HAP-1 (cell line): ENCODE data around the gene FOXN3.

Experiments used
- DNase-seq, 2 experiments: peaks; one replicate each; pipeline ENCODE4 v3.0.0-alpha.2; 2016 to 2020; ENCODE audit warnings: low spot score in 2 of 2
- H3K27me3 ChIP-seq: fragments of 250-450 bp; sonication (Bioruptor Pico); 2 replicates; pipeline ENCODE4 v1.5.1; 2020; ENCODE audit warnings: low read depth, mild to moderate bottlenecking, moderate library complexity
- H3K36me3 ChIP-seq: fragments of 250-450 bp; sonication (Bioruptor Pico); replicated peaks from 2 replicates; pipeline ENCODE4 v1.5.1; 2020; ENCODE audit warnings: mild to moderate bottlenecking
- H3K4me1 ChIP-seq: fragments of 250-450 bp; sonication (Bioruptor Pico); 2 replicates; pipeline ENCODE4 v1.5.1; 2020; ENCODE audit warnings: mild to moderate bottlenecking
- H3K4me3 ChIP-seq: fragments of 250-450 bp; sonication (Bioruptor Pico); 2 replicates; pipeline ENCODE4 v1.5.1; 2020; ENCODE audit warnings: mild to moderate bottlenecking, moderate library complexity
- H3K9me3 ChIP-seq: fragments of 250-450 bp; sonication (Bioruptor Pico); 2 replicates; pipeline ENCODE4 v1.5.1; 2020; ENCODE audit warnings: mild to moderate bottlenecking, moderate library complexity
- in situ Hi-C: fragments of 300-500 bp; cut with MboI; formaldehyde crosslinking; loops from 3 replicates; pipeline ENCODE4 v1.14.3; 2020; ENCODE audit warnings: low sequenced_read_pairs, inconsistent platforms, mixed read lengths

FOXN3 gene

DNA sequence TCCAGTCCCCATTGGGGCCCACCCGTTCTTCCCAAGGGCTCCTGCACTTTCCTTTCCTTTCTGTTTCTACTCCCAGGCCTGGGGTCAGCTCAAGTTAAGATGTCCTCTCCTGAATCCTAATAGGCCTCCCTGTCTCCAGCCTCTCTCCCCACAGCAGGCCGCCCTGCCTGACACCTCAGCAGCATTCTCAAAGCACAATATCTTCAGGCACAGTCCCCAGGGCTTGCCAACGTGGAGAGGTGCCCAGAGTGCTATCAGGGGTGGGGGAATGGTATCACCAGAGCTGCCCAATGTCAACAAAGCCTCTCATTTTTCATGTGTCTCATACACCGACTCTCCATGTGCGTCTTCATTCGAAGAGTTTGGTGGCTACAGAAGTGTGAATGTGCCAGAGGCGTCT, 123.0 kb downstream of the FOXN3 start:
- Histone ChIP-seq H3K9me3 (no peaks in the 10 kb centered on the region), H3K4me3 (no peak overlapping the region), H3K27me3 (no peaks in the 10 kb centered on the region), H3K4me1 (peaks cover 44% of the 10 kb centered on the region), H3K36me3 (no peaks in the 10 kb centered on the region)
- in situ Hi-C loops: no loop called here
- no peak for DNase-seq

DNA sequence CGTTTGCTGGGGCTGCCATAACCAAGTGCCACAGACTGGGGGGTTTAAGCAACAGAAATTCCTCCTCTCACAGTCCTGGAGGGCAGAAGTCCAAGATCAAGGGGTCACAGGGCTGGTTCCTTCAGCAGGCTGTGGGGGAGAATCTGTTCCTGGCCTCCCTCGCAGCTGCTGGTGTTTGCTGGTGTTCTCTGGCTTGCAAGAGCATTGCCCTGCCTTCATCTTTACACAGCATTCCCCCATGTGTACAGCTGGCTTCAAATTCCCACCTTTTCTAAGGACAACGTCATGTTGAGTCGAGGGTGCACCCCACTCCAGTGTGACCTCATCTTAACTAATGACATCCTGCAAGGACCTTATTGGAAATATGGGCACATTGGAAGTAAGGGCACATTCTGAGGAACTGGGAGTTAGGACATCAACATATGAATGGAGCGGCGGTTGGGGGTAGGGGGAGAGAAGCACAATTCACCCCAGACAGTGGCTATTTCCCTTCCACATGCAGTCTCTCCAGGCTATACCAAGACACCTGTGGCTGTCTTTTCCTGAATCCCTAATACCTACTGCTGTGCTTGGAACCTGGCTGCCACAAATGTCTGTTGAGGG, 123.6 kb downstream of the FOXN3 start:
- Histone ChIP-seq H3K9me3 (no peaks in the 10 kb centered on the region), H3K4me3 (no peak overlapping the region), H3K4me1 (peaks cover 44% of the 10 kb centered on the region), H3K36me3 (no peaks in the 10 kb centered on the region), H3K27me3 (no peaks in the 10 kb centered on the region)
- peak; percentile 35 to 48 for DNase-seq
- in situ Hi-C loops: no loop called here

DNA sequence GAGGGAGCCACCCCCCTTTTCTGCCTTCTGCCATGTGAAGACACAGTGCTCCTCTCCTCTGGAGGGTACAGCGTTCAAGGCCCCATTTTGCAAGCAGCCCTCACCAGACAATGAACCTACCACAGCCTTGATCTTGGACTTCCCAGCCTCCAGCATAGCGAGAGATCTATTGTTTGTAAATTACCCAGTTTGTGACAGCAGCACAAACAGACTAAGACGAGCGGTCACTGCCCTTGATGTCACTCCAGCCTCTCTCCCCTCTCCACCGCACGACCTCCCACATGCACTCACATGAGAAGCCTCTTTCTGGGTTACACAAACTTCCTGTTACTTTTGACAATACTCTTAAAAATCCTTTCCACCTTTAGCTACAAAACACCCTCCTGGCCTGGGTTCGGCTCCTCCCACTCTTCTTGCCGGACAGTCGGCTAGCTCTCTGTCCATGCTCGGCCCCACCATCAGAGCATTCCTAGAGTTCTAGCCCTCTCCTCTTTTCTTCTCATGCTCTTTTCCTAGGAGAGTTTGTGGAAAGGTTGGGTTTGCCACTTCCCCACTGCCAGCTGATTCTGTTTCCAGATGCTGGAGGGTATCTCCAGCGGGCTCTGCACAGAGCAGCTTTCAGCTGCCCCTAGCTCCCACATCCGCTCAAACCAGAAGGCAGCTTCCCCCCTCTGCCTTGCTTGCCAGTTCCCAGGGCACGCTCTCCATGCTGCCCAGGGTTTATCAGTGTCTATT, 124.3 kb downstream of the FOXN3 start:
- H3K4me1 ChIP-seq: peaks cover 41% of the 10 kb centered on the region

DNA sequence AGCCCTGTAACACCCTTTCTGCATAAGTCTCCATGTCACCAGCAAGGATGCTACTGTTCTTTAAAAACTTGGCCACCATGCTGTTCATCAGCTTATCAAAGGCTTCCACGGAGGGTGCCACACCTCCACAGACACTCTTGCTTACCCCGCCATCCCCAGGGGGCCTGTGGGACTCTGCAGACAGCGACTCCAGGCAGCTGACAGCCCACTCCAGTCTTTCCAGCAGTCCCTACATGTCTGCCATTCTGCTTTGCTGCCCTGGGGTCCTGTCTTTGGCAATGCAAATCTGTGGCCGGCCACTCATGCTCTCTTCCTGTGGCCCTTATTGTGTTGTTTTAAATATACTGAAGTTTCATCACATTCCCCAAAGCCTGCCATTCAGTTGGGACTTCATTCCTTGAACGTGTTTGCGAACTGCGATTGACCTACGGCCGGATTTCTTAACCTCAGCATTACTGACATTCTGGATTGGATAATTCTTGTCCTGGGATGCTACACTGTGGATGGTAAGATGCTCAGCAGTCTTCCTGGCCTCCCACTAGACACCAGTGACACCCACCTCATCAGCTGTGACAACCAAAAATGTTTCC, 125.6 kb downstream of the FOXN3 start:
- Histone ChIP-seq H3K36me3 (no peaks in the 10 kb centered on the region), H3K27me3 (no peaks in the 10 kb centered on the region), H3K4me1 (peaks cover 28% of the 10 kb centered on the region), H3K4me3 (no peak overlapping the region), H3K9me3 (no peaks in the 10 kb centered on the region)
- no peak for DNase-seq
- in situ Hi-C loops: no loop called here

More for the DNA sequence above, 124.3 kb downstream of the FOXN3 start:
- no peaks in the 10 kb centered on the region for H3K9me3 ChIP-seq
- no peak for DNase-seq
- in situ Hi-C loops: no loop called here
- no peaks in the 10 kb centered on the region for H3K27me3 ChIP-seq
- H3K36me3 ChIP-seq: no peaks in the 10 kb centered on the region
- no peak overlapping the region for H3K4me3 ChIP-seq

DNA sequence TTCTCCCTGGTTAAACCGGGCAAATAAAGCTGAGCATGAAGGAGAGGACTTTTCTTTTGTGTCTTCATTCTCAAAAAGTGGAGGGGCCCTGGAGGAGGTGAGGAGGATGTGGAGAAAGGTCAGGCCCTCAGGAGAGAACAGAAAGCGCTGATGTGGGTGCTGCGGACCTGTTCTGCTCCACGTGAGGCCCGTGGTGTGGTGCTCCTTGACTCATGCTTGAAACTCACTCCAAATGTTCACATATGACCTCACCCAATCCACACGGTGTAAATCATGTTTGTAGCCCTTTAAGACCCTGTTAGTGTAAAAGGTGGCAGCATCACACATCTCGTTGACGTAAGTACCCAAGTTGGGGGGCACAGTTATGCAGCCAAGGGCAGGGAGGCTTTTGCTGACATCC, 126.2 kb downstream of the FOXN3 start:
- Histone ChIP-seq H3K9me3 (no peaks in the 10 kb centered on the region), H3K4me3 (no peak overlapping the region), H3K27me3 (no peaks in the 10 kb centered on the region), H3K4me1 (peaks cover 25% of the 10 kb centered on the region), H3K36me3 (no peaks in the 10 kb centered on the region)
- DNase-seq: no peak
- in situ Hi-C loops: no loop called here

- in situ Hi-C loops: no loop called here
These were observed 127.6 kb downstream of the FOXN3 start for GRCh38 chr14:89289477-89289876.

DNA sequence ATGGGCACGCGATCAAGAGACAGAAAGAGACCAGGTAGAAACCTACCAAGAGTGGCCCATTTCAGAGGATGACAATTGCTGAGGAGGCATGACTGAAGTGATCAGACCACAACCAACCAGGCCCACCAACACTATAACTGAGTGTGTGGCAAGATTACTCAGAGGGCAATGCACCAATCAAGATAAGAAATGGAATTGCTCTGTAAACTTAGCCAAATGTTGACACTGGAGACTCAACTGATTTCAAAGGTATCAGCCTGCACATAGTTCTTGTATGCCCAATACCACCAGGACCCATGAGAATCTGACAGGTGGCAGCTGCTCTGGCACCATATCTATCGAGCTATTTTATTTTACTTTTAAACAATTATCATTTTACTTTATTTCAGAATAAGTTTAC, 128.9 kb downstream of the FOXN3 start:
- H3K4me1 ChIP-seq: no peaks in the 10 kb centered on the region; the same call in 1 of the 2 replicates
- in situ Hi-C loops: no loop called here
- no peak for DNase-seq
- no peak overlapping the region for H3K4me3 ChIP-seq
- H3K36me3 ChIP-seq: no peaks in the 10 kb centered on the region
- H3K27me3 ChIP-seq: no peaks in the 10 kb centered on the region
- no peaks in the 10 kb centered on the region for H3K9me3 ChIP-seq

More at GRCh38 chr14:89289477-89289876, 127.6 kb downstream of the FOXN3 start:
- Histone ChIP-seq H3K9me3 (no peaks in the 10 kb centered on the region), H3K27me3 (no peaks in the 10 kb centered on the region), H3K36me3 (no peaks in the 10 kb centered on the region), H3K4me3 (no peak overlapping the region), H3K4me1 (peaks cover 11% of the 10 kb centered on the region)
- no peak for DNase-seq

- Histone ChIP-seq H3K9me3 (no peaks in the 10 kb centered on the region), H3K36me3 (0 out of 2 replicates have a peak, but pooled peaks cover 5% of the 10 kb centered on the region), H3K4me3 (no peak overlapping the region), H3K27me3 (no peaks in the 10 kb centered on the region), H3K4me1 (no peaks in the 10 kb centered on the region)
- no peak for DNase-seq
- in situ Hi-C loops: no loop called here
These were observed 132.5 kb downstream of the FOXN3 start for GRCh38 chr14:89284333-89285058.

DNA sequence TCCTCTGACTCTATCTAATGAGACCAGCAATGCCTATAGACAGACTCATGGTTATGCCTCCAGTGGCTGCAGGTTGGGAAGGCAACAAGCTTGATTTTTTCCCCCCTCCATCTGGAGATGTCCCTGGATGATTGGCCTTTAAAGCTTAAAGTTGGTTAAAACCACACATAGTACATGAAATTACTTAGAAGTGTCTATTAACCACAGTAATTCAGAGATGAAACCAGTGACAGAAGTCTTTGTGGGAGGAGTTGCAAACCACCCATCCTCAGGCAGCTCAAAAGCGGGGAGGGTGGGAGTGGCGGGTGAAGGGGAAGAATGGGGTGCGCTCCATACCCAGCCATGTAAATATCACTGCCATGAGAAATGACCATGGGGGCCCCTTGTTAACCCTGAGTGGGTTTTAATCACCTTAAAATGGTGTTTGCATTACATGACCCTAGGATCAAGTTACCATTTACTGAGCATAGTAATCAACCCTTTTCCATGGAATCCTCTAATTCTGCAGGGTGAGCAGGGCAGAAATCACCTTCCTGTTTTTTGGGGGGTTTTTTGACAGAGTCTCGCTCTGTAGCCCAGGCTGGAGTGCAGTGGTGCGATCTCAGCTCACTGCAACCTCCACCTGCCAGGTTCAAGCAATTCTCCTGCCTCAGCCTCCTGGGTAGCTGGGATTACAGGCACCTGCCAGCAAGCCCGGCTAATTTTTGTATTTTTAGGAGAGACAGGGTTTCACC, 133.5 kb downstream of the FOXN3 start:
- no peak for DNase-seq
- H3K9me3 ChIP-seq: no peaks in the 10 kb centered on the region

DNA sequence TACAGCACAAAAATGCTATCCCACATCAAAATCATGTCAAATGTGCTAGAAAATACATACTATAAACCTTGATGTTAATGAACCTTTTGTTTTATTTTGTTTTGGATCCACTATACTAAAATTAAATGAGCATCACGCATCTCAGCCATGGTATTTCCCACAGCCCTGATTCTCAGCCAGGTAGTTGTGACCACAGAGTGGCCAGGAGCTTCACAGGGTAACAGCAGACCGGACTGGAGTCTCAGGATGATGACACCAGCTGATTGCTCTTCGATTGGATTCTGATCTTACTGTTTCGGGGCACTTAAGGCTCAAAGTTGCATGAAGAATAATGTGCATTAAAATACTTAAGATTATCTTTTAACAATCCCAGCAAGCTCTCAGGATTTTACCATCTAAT, 134.8 kb downstream of the FOXN3 start:
- H3K4me3 ChIP-seq: no peak overlapping the region
- H3K27me3 ChIP-seq: no peaks in the 10 kb centered on the region
- H3K36me3 ChIP-seq: 0 out of 2 replicates have a peak, but pooled peaks cover 5% of the 10 kb centered on the region
- in situ Hi-C loops: no loop called here
- DNase-seq: no peak
- no peaks in the 10 kb centered on the region for H3K9me3 ChIP-seq
- peaks cover 2% of the 10 kb centered on the region; the same call in 1 of the 2 replicates for H3K4me1 ChIP-seq

More for the DNA sequence above, 133.5 kb downstream of the FOXN3 start:
- 0 out of 2 replicates have a peak, but pooled peaks cover 5% of the 10 kb centered on the region for H3K36me3 ChIP-seq
- in situ Hi-C loops: no loop called here
- no peaks in the 10 kb centered on the region for H3K4me1 ChIP-seq
- H3K4me3 ChIP-seq: no peak overlapping the region
- H3K27me3 ChIP-seq: no peaks in the 10 kb centered on the region

DNA sequence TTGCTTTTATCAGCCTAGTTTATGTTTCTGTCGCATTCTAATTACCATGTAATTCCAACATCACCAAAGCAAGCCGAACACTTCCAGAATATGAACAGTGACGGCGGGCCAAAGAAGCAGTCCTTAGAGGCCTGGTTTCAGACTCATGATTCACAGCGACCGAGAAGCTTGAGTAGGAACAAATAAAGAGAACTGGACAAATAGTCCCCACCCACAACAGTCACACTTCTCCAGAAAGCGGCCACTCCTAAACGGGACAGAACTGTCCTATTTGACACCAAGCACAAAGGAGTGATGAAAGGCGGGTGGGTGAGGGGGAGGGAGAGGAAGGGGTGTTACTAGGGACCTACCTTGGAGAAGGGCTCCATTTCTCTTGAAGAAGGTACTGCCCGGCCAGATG, 136.4 kb downstream of the FOXN3 start:
- peaks cover 5% of the 10 kb centered on the region; the same call in 1 of the 2 replicates for H3K4me1 ChIP-seq
- 0 out of 2 replicates have a peak, but pooled peaks cover 5% of the 10 kb centered on the region for H3K36me3 ChIP-seq
- in situ Hi-C loops: no loop called here
- H3K4me3 ChIP-seq: no peak overlapping the region
- no peaks in the 10 kb centered on the region for H3K27me3 ChIP-seq
- no peaks in the 10 kb centered on the region for H3K9me3 ChIP-seq
- DNase-seq: no peak

GRCh38 chr14:89279649-89280232, 137.3 kb downstream of the FOXN3 start:
- H3K4me1 ChIP-seq: peaks cover 5% of the 10 kb centered on the region; the same call in 1 of the 2 replicates
- 0 out of 2 replicates have a peak, but pooled peaks cover 5% of the 10 kb centered on the region for H3K36me3 ChIP-seq
- H3K9me3 ChIP-seq: no peaks in the 10 kb centered on the region
- in situ Hi-C loops: no loop called here
- H3K27me3 ChIP-seq: no peaks in the 10 kb centered on the region
- H3K4me3 ChIP-seq: no peak overlapping the region
- no peak for DNase-seq

- H3K4me3 ChIP-seq: no peak overlapping the region
- H3K27me3 ChIP-seq: no peaks in the 10 kb centered on the region
- no peak for DNase-seq
- H3K9me3 ChIP-seq: no peaks in the 10 kb centered on the region
- H3K4me1 ChIP-seq: peaks cover 10% of the 10 kb centered on the region; the same call in 1 of the 2 replicates
- H3K36me3 ChIP-seq: 0 out of 2 replicates have a peak, but pooled peaks cover 3% of the 10 kb centered on the region
- in situ Hi-C loops: no loop called here
These were observed 139.8 kb downstream of the FOXN3 start for GRCh38 chr14:89277203-89277602.
